Keratinocyte (primary cell): ENCODE results near the gene DOK5.

Source experiments
- EZH2 ChIP-seq: IDR thresholded peaks from one replicate; pipeline ENCODE4 v1.6.1; 2012; ENCODE audit warnings: inconsistent platforms, mild to moderate bottlenecking, low read length, moderate library complexity
- TF ChIP-seq, protein P1 (sequence below), 3 experiments: IDR thresholded peaks in 1 of 3; conservative IDR thresholded peaks in 1 of 3; optimal IDR thresholded peaks in 1 of 3; 2 replicates in 2 of 3; 3 replicates in 1 of 3; pipeline versions ENCODE3 to v1.5.1; 2011; ENCODE audit warnings: low read length in 3 of 3, mild to moderate bottlenecking in 3 of 3, moderate library complexity in 2 of 3, control low read depth in 1 of 3, inconsistent platforms in 1 of 3; ENCODE audit not compliant: insufficient read depth in 2 of 3; ENCODE audit errors: extremely low read depth in 1 of 3

DNA sequence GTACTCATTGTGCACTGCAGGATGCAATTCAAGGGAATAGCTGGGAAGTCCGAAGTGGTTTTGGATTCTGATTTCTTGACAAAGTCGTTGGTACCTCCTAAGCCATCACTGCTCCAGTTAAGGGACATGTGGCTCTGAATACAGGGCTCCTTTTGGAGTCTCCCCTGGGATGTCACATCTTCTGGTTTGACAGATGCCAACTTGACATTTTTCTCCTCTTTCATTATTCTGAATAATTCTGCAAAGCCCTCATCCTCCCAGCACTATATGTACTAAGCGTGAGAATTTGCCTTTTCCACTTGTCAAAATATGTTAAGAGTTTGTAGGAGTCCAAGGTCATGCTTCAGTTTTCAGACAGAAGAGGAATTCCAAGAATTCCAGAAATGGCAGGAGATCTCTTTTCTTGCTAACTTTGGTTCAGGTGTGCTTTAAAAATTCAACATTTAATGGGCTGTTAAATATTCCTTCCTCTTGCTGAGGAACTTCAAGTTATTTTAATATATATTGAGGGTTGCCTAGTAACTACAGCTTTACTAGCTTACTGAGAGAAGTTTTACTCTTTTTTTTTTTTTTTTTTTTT is 38.7 kb downstream of the DOK5 start:
- TF ChIP-seq, protein P1, sequence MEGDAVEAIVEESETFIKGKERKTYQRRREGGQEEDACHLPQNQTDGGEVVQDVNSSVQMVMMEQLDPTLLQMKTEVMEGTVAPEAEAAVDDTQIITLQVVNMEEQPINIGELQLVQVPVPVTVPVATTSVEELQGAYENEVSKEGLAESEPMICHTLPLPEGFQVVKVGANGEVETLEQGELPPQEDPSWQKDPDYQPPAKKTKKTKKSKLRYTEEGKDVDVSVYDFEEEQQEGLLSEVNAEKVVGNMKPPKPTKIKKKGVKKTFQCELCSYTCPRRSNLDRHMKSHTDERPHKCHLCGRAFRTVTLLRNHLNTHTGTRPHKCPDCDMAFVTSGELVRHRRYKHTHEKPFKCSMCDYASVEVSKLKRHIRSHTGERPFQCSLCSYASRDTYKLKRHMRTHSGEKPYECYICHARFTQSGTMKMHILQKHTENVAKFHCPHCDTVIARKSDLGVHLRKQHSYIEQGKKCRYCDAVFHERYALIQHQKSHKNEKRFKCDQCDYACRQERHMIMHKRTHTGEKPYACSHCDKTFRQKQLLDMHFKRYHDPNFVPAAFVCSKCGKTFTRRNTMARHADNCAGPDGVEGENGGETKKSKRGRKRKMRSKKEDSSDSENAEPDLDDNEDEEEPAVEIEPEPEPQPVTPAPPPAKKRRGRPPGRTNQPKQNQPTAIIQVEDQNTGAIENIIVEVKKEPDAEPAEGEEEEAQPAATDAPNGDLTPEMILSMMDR (optimal IDR thresholded peaks at IDR 0.05 in 1 of 3, IDR thresholded peaks at IDR 0.05 in 1 of 3, conservative IDR thresholded peaks at IDR 0.05 in 1 of 3; ENCODE audit: extremely low read depth in 1 of 3, insufficient read depth in 2 of 3, low read length in 3 of 3) = no peak
- TF ChIP-seq EZH2 = no peak
